Left ventricle myocardium superior (tissue), 1 donor: ENCODE data around the gene PTCH1. TPM values are rescaled to one million over a fixed set of nuclear protein-coding genes. Genes with fewer than 3 reads are reported as not detected.

Source experiments
- ATAC-seq: fragments of 200-7000 bp; cut with Tn5 transposase; one replicate; pipeline ENCODE4 v1.9.1; 2020; ENCODE audit warnings: mild to moderate bottlenecking, moderate library complexity
- DNase-seq: peaks from one replicate; pipeline ENCODE4 v3.0.0-alpha.2; 2020
- intact Hi-C: fragments of 100-400 bp; cut with micrococcal nuclease; formaldehyde crosslinking; loops from one replicate; pipeline ENCODE4 v1.11.0; 2022
- total RNA-seq: library from RNA; stranded (reverse); fragmentation: NEBNext Ultra II Directional; extraction: Animal tissue kit (Norgen Biotek cat#: 25700); gene quantifications from one replicate; pipeline ENCODE4 v1.2.1, GENCODE V29; 2021
- donor health status: DM: no; HTN: yes; CAD: no; lungs with severe emphysema.

Gene PTCH1
- total RNA-seq, 1 donor from 2014 or later = 10.4 TPM

DNA sequence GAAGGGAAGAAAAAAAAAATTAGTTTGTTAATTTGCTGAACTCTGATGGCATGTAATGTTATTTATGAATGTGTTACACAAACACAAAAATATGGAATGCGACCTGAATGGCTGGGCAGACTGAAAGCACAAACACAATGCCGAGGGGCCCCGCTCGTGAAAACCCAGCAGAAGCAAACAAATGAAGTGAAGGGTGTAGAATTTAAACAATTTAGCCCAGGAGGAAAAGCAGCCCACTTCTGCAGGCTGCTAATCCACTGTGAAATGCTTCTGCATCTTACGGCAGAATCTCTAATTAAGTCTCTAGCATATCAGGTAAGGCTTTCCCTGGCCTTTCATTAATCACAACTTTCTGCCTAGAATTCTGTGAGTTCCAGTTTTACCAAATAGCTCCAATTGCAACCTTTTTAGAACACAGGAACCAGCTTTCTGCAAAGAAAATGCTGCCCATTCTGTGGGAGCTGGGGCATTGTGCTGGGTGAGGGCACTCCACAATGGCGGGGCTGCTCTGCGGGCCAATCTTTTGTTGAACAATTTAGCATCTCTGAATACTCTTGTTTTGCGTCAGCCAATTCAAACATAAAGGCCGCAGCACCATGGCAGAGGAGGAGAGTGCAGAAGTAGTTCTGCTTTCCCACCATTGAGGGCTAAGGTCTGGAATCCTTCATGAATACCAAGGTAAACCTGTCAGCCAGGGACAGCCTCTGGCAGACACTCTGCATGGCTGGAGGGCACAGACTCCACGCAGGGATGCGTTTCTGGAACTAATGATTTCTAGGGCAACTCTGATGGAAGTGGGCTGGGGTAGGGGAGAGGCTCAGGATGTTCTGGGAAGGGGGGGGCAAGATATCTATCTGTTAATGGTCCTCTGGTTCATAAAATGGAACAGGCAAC, 66.4 kb downstream of the PTCH1 start:
- no peak for ATAC-seq
- no peak for DNase-seq
- intact Hi-C loops = no loop called here

DNA sequence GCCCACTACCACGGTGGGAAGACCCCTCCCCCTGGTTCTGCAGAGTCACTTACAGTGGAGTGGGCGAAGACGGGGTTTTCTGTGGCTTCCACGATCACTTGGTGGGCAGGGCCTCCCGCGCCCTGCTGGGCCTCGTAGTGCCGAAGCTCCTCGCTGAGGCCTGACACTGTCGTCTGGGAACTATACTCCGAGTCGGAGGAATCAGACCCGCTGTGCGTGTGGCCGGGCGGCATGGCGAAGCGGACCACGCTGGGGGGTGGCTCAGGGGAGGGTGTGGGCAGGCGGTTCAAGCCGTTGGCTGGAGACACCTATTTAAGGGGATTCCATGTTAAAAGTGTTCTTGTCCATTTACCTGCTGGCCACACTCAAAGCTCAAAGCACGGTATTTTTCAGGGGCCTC, 67.8 kb downstream of the PTCH1 start:
- intact Hi-C loops = no loop called here
- DNase-seq (no peak), ATAC-seq (no peak)

DNA sequence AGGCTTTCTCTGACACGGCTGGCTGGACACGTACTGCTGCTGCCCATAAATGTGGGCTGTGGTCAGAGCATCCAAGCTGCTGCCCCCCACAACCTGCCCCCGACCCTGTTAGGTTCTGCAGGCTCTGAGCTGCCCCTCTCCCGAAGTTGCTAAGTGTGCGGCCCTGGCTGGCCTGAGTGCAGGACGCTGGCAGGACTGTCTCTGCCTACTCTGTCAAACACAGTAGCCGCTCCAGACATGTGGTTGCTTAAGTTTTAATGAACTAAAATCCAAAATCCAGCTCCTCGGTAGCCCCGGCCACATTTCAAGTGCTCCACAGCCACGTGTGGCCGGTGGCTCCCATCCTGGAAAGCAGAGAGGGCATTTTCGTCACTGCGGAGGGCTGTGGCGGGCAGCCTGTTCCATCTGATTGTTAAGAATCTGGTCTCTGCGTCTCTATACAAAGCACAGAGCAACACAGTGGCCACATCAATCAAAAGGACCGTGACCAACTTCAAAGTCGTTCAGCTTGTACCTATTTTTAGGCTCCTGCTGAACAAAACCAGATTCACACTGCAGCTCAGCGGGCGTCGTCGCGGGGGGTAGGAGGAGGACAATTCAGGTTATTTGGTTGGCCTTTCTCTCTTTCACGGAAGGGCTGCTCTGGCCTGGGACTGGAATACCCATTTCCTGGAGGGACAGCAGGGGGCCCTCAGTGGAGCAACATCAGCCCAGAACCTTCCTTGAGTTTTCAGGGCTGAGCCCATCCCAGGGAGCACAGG, 68.9 kb downstream of the PTCH1 start:
- intact Hi-C loops = no loop called here
- no peak for DNase-seq
- peak; percentile 89 for ATAC-seq

DNA sequence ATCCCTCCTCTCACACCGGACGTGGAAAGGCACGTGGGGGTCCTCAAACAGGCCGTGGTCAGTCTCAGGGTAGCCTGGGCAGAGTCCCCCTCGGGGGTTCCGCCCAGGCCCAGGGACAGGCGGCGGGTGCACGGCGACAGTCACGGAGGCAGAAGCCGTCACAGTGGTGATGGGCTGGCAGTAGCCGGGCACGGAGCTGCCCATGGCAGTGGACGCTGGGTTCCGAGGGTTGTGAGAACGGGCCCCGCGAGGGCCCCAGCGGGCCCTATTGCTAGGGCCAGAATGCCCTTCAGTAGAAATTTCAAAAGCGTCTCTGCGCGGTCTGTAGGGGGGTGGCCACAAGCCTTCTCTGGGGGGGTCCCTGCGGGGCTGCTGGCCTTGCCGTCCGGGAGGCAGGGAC, 69.8 kb downstream of the PTCH1 start:
- ATAC-seq (no peak), DNase-seq (no peak)
- intact Hi-C loops = no loop called here

DNA sequence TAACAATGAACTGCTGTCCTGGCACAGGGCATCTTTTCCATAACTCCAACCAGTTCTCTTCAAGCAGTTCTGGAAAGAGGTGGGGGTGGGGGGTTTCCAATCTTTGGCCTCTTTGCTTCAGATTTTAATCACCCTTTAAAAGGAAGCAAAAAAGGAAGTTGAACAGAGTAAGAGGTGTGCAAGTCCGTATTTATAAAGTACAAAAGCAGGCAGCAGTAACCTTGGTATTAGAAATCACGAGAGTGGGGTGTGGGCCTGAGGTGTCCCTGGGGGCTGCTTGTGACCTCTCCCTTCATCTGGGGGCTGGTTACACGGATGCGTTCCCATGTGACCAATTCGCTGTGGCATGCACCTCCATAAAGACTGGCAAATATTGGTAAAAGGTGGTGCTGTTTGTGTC, 70.5 kb downstream of the PTCH1 start:
- intact Hi-C loops = no loop called here
- DNase-seq = no peak
- ATAC-seq = no peak

DNA sequence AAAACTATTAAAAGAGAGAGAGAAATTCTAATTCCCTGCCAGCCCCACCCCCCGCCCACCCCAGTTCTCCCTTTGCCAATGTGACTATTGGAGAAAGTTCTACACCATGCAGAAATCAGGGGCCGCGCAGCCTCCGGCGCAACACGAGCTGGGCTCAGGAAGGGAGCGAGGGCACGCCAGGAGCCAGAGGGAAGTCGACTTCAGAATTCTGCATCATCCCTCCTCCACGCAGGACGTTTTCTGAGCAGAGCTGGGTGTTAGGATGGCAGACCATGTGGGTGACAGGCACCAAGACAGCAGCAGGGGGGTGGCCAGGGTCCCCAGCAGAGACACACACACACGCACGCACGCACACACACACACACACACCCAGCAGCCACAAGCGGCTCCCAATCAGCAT, 72.6 kb downstream of the PTCH1 start:
- intact Hi-C loops = no loop called here
- ATAC-seq (no peak), DNase-seq (no peak)

DNA sequence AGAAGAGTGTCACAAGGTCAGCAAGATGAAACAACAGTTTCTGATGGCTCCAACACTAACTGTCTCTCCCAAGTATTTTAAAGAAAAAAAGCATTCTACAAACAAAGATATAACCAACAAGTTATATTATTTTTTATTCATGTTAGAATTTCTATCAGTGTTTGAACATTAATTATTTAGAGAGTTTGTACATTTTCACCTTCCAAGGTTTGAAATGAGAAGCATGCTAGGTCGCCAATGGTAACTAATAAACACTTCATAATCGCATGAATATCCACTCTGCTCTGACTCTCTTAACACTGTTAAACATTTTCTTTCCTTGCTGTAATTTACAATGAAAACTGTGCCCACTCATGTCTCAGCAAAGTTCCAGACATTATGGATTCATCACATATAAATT, 73.5 kb downstream of the PTCH1 start:
- ATAC-seq (no peak), DNase-seq (no peak)
- intact Hi-C loops = no loop called here

DNA sequence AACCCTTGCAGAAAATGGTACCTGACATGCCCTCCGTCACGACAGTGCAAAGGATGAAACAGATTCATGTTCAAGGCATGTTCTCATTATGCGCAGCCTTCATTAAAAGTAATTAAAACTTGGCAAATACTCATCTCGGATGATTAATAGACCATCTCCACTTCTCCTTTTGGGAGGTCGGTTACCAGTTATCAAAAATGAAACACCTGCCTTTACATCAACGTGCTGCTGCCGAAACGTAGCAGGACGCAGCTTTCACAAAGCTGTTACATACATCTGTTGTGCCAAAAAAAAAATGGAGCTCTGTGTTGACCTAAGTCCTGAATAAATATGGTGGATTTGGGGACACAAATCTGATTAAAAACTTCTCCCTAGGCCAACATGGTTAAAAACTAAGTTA, 75.7 kb downstream of the PTCH1 start:
- intact Hi-C loops = no loop called here
- DNase-seq (no peak), ATAC-seq (no peak)

DNA sequence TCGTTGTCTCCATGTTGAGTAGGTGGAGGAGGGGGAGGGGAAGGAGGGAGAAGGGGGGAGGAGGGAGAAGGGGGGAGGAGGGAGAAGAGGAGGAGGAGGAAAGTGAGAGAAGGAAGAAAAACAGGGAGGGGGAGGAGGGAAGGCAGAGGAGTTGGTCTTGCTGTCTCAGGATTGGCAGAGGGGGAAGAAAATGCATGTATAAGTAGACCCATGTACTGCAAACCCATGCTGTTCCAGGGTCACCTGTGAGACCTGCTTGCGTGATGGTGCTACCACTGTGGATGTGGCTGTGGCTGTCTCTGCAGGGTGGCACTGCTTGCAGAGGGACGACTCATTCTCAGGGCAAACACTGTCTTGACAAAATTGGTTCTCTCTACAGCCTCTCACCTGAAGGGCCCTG, 76.3 kb downstream of the PTCH1 start:
- intact Hi-C loops = no loop called here
- no peak for DNase-seq

DNA sequence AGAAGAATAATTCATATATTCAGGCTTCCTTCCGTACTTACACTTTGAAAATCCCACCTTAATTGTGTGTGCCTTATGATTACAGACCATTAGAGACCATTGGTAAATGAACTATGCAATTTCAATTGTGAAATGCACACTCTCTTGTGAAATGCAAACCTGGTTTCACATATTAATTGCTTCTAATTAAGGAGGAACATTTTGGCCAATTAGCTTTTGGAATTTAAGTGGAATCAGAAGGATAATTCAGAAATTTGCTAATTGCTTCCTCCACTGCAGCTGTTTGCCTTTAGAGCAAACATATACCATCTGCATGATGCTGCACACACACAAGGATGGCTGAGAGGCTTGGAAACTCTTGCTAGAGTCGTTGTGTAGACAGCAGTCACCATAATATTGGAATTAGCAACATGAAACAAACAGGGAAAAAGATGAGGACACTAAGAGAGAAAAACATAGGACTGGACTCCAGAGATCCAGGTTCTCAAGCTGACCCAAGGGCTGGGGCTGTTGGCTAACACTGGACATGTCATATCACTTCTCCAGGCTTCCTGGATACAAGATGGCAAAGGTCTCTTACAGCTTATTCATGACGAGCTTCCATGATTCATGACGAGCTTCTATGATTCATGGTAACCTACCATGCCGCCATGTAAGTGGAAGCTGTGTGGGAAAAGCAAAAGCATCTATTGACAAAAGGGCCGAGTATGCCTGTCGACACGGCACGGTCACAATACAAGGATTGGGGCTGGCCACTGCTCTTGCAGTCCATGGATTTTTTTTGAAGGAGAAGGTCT, 78.0 kb downstream of the PTCH1 start:
- DNase-seq = no peak
- no peak for ATAC-seq
- intact Hi-C loops = no loop called here

More for the DNA sequence above, 76.3 kb downstream of the PTCH1 start:
- ATAC-seq = no peak

DNA sequence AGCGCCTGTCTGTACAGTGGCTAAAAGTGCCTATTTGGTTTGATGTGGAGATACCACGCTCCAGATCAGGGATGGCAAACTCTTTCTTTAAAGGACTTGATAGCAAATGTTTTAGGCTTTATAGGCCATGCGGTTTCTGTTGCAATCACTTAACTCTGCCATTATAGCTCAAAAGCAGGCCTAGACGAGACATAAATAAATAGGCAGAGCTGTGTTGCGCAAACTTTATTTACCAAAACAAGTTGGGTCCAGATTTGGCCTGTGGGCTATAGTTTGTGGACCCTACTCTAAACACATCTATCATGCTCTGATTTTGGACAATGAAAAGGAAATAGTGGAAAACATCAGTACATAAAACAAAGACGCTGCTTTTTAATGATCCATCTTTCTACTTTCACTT, 79.2 kb downstream of the PTCH1 start:
- DNase-seq = no peak
- ATAC-seq = no peak
- intact Hi-C loops = no loop called here

DNA sequence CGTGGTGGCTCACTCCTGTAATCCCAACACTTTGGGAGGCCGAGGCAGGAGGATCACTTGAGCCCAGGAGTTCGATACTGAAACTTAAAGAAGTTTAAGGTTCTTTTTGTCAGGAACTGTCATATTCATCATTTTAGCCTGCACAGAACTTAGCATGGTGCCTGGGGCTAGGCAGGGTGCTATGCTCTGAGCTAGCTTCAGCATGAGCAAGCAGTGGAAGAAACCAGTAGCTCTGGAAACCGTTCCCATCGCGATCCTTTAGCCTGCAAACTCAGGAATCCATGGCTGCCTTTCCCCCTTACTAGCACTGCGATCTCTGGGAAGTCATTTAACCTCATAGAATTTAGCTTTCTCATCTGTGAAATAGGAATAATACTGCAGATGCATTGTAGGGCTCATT, 80.4 kb downstream of the PTCH1 start:
- intact Hi-C loops = no loop called here
- DNase-seq (no peak), ATAC-seq (no peak)

DNA sequence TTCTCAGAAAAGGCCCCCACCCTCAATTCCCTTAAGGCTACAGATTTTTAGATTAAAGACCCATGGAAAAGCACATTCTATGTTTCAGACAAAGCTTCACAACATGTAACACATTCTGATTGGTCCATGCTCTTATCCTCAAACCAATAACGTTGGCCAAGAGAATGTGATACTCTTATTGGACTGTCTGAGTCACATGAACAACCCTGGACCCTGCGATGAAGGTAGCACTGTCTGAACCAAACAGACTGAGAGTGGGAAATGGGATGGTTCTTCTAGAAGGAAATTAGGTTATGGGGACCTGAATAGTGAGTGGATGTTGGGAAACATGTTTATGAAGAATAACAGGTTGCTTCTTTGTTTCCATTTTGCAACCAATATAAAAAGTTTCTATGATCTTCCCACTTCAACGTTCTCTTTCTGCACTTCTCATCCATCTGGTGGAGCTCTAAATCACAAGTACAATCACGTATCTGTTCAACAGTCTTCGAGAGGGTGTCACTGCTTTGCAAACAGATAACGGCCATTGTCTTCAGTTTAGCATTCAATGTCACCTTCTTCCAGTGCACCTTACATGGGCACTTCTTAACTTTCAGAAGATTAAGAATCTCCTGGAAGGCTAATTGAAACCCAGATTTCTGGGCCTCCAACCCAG, 81.6 kb downstream of the PTCH1 start:
- intact Hi-C loops = no loop called here

DNA sequence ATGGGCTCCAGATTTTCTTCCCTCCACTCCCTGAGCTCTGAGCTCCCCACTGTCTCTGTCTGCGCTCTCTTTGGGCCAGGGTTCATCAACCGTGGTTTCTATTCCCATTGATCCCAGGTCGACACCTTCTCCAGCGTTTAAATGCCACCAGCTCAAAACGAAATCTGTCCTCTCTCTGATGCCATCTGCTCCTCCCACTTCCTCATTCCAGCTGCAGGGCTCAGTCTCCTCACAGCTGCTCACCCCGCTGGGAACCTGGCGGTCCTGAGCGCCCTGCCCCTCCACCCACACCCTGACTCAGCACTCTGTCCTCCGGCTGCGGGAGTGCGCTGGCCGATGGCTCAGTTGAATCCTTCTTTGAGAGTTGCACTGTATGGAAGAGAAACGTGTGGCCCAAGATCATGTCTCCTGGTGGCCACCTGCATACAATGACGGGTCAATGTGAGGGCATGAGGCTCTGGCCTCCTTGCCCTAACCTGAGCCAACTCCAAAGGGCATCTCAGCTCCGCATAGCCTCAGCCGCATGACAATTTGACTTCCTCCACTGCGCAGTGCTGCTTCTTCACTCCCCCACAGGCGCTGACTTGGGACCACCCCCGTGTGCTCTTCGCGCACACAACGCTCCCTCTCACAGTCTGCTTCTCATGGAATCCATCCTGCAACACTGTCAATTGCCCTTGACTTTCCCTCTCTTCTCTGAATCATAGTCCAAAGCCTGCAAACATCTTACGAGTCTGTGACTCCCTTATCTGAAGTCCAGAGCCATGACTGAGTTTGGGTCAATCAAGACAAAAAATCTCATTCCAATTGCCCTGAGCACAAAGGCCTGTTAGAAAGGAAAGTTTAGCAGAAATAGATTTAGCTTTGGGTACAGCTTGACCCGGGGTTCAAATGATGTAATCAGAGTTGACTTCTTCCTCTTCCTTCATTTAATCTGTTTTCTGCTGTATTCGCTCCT, 82.4 kb downstream of the PTCH1 start:
- intact Hi-C loops = no loop called here
- ATAC-seq (no peak), DNase-seq (no peak)

More for the DNA sequence above, 81.6 kb downstream of the PTCH1 start:
- ATAC-seq (no peak), DNase-seq (no peak)

DNA sequence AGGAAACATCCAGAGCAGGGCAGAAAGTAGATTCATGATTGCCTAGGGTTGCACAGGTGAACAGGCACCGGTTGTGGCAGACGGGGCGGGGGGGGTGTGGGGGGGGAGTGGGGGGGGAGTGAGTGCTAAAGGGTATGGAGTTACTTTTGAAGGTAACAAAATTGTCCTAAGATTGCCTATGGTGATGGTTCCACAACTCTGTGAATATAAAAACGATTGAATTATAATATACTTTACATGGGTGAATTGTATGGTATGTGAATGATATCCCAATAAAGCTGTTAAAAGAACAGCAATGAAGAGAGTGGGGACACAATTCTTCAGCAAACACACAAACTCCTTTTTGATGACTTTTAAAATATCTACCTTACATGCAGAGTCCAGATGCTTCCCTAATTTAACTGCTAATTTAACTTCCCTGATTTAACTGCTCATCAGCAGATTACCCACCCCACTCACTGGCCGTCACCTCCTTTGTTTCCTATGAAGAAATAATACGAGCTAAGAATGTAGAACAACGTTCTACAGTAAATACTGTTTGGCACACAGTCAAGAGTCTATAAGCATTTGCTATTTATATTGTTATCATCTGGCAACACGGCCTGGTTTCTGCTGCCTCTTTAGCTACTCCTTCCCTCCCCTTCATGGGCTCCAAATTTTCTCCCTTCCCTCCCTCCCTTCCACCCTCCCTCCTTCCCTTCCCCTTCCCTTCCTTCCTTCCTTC, 83.5 kb downstream of the PTCH1 start:
- intact Hi-C loops = no loop called here
- DNase-seq = no peak
- ATAC-seq = peak; percentile 14

DNA sequence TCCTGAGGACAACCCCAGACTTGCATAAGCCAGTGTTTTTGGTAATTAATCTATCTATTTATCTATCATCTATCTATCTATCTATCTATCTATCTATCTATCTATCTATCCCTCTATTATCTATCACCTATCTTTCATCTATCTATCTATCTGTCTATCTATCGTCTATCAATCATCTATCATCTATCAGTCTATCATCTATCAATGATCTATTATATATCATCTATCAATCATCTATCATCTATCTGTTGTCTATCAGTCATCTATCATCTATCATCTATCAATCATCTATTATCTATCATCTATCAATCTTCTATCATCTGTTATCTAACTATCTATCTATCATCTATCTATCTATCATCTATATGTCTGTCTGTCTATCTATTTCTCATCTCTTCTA, 85.5 kb downstream of the PTCH1 start:
- intact Hi-C loops = no loop called here
- no peak for ATAC-seq
- no peak for DNase-seq

DNA sequence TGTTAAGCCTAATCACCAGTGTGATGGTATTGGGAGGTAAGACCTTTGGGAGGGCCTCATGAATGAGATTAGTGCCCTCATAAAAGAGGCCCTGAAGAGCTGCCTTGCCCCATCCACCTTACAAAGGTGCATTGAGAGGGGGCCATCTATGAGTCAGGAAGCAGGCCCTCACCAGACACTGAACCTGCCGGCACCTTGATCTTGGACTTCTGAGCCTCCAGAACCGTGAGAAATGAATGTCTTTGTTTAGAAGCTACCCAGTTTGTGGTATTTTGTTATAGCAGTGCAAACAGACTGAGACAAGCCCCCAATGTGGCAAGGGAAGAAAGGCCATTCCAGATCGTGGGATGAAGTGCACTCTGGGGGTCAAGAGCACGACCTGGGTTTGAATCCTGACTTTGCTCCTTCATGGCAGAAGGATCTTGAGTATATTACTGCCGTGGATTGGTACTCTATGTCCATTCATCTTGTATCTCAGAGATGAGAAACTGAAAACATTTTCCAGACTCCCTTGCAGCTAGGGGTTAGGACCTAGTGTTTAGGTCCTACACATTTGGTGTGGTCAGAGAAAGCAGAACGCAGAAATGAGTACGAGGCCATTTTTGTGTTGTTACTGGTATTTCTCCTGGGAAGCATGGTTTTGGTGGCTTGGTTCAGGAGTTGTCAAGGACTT, 86.7 kb downstream of the PTCH1 start:
- intact Hi-C loops = no loop called here
- ATAC-seq (no peak), DNase-seq (no peak)
